Lung (tissue), 12 donors: ENCODE results near the gene TPH1. TPM values are rescaled to one million over a fixed set of nuclear protein-coding genes. Genes with fewer than 3 reads are reported as not detected.

Source experiments
- ATAC-seq: fragments of 200-7000 bp; cut with Tn5 transposase; one replicate; pipeline ENCODE4 v1.9.1; 2020; ENCODE audit warnings: moderate number of reproducible peaks; ENCODE audit not compliant: insufficient read depth, low FRiP score
- DNase-seq, 3 donors: peaks; one replicate each; pipeline ENCODE4 v3.0.0-alpha.2; 2013 to 2017
- H3K27ac ChIP-seq, 2 donors: one replicate each; pipeline ENCODE4 v1.5.1; 2013; ENCODE audit warnings: mild to moderate bottlenecking in 2 of 2, moderate library complexity in 2 of 2, control low read depth in 1 of 2, inconsistent platforms in 1 of 2, low read depth in 1 of 2, low read length in 1 of 2
- H3K27me3 ChIP-seq, 3 donors: one replicate each; pipeline ENCODE4 v1.5.1; 2013; ENCODE audit warnings: low read length in 2 of 3; ENCODE audit not compliant: control insufficient read depth in 3 of 3, insufficient read depth in 3 of 3
- H3K36me3 ChIP-seq, 4 donors: one replicate each; pipeline ENCODE4 v1.5.1; 2013; ENCODE audit warnings: low read length in 4 of 4, mild to moderate bottlenecking in 1 of 4, moderate library complexity in 1 of 4; ENCODE audit not compliant: control insufficient read depth in 4 of 4, insufficient read depth in 4 of 4
- H3K4me1 ChIP-seq, 5 donors: one replicate each; pipeline ENCODE4 v1.5.1; 2013; ENCODE audit warnings: low read length in 5 of 5, mild to moderate bottlenecking in 2 of 5, moderate library complexity in 1 of 5; ENCODE audit not compliant: control insufficient read depth in 5 of 5, insufficient read depth in 5 of 5
- H3K4me3 ChIP-seq: one replicate; pipeline ENCODE4 v1.5.1; 2013; ENCODE audit warnings: mild to moderate bottlenecking, control low read depth, moderate library complexity
- H3K9ac ChIP-seq, 2 donors: one replicate each; pipeline ENCODE4 v1.5.1; 2013; ENCODE audit warnings: low read length in 2 of 2, control low read depth in 1 of 2; ENCODE audit not compliant: insufficient read depth in 1 of 2
- H3K9me3 ChIP-seq, 4 donors: one replicate each; pipeline ENCODE4 v1.5.1; 2013; ENCODE audit warnings: low read length in 3 of 4, mild to moderate bottlenecking in 1 of 4, moderate library complexity in 1 of 4; ENCODE audit not compliant: control insufficient read depth in 4 of 4, insufficient read depth in 3 of 4
- CTCF ChIP-seq: IDR thresholded peaks from 2 replicates; pipeline ENCODE4 v1.5.1; 2012; ENCODE audit warnings: mild to moderate bottlenecking; ENCODE audit errors: control extremely low read depth, extremely low read depth
- WGBS, 2 donors: extraction: QIAGEN DNeasy Blood & Tissue Kit; methylation state at CpG; one replicate each; pipeline ENCODE4 v1.1.7; 2013; 5-methylcytosine and 5-hydroxymethylcytosine counted together
- polyA plus RNA-seq, 2 donors: library from polyadenylated mRNA; stranded (reverse); fragments of 200-250 nt; gene quantifications; one replicate each; pipeline ENCODE4 v1.2.1, GENCODE V29; 2013
- total RNA-seq, 2 donors: library from RNA; depleted of rRNA in 1 of 2; stranded (reverse); fragments of >200 nt in 1 of 2; gene quantifications; one replicate each; pipeline ENCODE4 v1.2.1, GENCODE V29; 2014 to 2021
- donor health status: control.
- donor health status: control.
- donor health status: Bipolar disorder and iron deficiency.
- donor health status: healthy.
- donor health status: DM: yes; HTN: yes; CAD: no.

The TPH1 gene
- total and polyA plus RNA-seq, 4 donors: 0.13 to 2.8 (median 0.55) TPM

GRCh38 chr11:18022419-18022818 is 23.6 kb downstream of the TPH1 start:
- Histone ChIP-seq H3K36me3 (no peaks in the 10 kb centered on the region), H3K4me3 (no peak overlapping the region), H3K4me1 (no peaks in the 10 kb centered on the region), H3K27ac (no peak overlapping the region), H3K9ac (no peak overlapping the region), H3K9me3 (no peaks in the 10 kb centered on the region), H3K27me3 (no peaks in the 10 kb centered on the region)
- ATAC-seq: no peak
- WGBS, 2 donors: 93 to 94% methylated on average over 1 of the region's 1 CpG
- DNase-seq: no peak
- no peak for TF ChIP-seq CTCF

- Histone ChIP-seq H3K27ac (no peak overlapping the region), H3K4me3 (no peak overlapping the region), H3K27me3 (peaks cover 0 to 4% (median 0%) of the 10 kb centered on the region in 3 donors), H3K9me3 (no peaks in the 10 kb centered on the region), H3K4me1 (no peaks in the 10 kb centered on the region), H3K36me3 (no peaks in the 10 kb centered on the region), H3K9ac (no peak overlapping the region)
- ATAC-seq (no peak), DNase-seq (no peak)
- TF ChIP-seq CTCF: no peak
Observed at GRCh38 chr11:18019650-18020049, 26.4 kb downstream of the TPH1 start.

- DNase-seq (no peak), ATAC-seq (no peak)
- 85 to 92% methylated on average over 2 of the region's 2 CpGs for WGBS, 2 donors
- TF ChIP-seq CTCF: no peak
- no peak overlapping the region for H3K4me3 ChIP-seq
- H3K27me3 ChIP-seq: peaks cover 0 to 5% (median 4%) of the 10 kb centered on the region in 3 donors
- no peak overlapping the region for H3K9ac ChIP-seq
- H3K4me1 ChIP-seq: peaks cover 2 to 11% (median 5%) of the 10 kb centered on the region in 5 donors
- no peaks in the 10 kb centered on the region for H3K36me3 ChIP-seq
- no peak overlapping the region for H3K27ac ChIP-seq
- no peaks in the 10 kb centered on the region for H3K9me3 ChIP-seq
Observed at GRCh38 chr11:18016789-18017188, 29.3 kb downstream of the TPH1 start.

- ATAC-seq (no peak), DNase-seq (no peak)
- Histone ChIP-seq H3K9me3 (no peaks in the 10 kb centered on the region), H3K27ac (no peak overlapping the region), H3K36me3 (no peaks in the 10 kb centered on the region), H3K9ac (no peak overlapping the region), H3K4me1 (peaks cover 2 to 11% (median 5%) of the 10 kb centered on the region in 5 donors), H3K27me3 (peaks cover 0 to 5% (median 4%) of the 10 kb centered on the region in 3 donors), H3K4me3 (no peak overlapping the region)
- no peak for TF ChIP-seq CTCF
Observed at GRCh38 chr11:18014876-18015275, 31.2 kb downstream of the TPH1 start.
